Right renal pelvis (tissue), 4 donors: ENCODE measurements around the gene TPP1. TPM values are rescaled to one million over a fixed set of nuclear protein-coding genes. Genes with fewer than 3 reads are reported as not detected.

Source experiments
- DNase-seq, 4 donors: peaks; one replicate each; pipeline ENCODE4 v3.0.0-alpha.2; 2013; ENCODE audit warnings: low read depth in 4 of 4, low spot score in 3 of 4, missing footprints in 1 of 4
- polyA plus RNA-seq, 4 donors: library from polyadenylated mRNA; unstranded; fragments of 120-200 nt; gene quantifications; one replicate each; pipeline ENCODE4 v1.2.1, GENCODE V29; 2013; ENCODE audit not compliant: insufficient read length in 4 of 4

The TPP1 gene
- polyA plus RNA-seq, 4 donors = 123 to 144 (median 129) TPM

GRCh38 chr11:6613496-6613895 lies 5.7 kb downstream of the TPP1 start:
- no peak for DNase-seq

GRCh38 chr11:6612213-6613041 lies 6.8 kb downstream of the TPP1 start, which contains the start of gene TAF10:
Gene TAF10 (minus strand): TSS chr11:6612216. CDS start chr11:6612189, 27 bp downstream.
- peak; percentile 85 to 91 (median 89) for DNase-seq

- DNase-seq = no peak
Measured at GRCh38 chr11:6611963-6612212, 7.3 kb downstream of the TPP1 start.

- DNase-seq = no peak
Measured at GRCh38 chr11:6611092-6611962, 7.9 kb downstream of the TPP1 start.

- DNase-seq = no peak
Measured at GRCh38 chr11:6610591-6610990, 8.6 kb downstream of the TPP1 start.

GRCh38 chr11:6609502-6610015 lies 9.7 kb downstream of the TPP1 start:
- DNase-seq = no peak

- DNase-seq = no peak
Measured at GRCh38 chr11:6608726-6609501, 10.3 kb downstream of the TPP1 start.

GRCh38 chr11:6608011-6608410 lies 11.2 kb downstream of the TPP1 start:
- DNase-seq = no peak

- DNase-seq = no peak
Measured at GRCh38 chr11:6607190-6607795, 11.9 kb downstream of the TPP1 start.

GRCh38 chr11:6606471-6607189 lies 12.6 kb downstream of the TPP1 start:
- DNase-seq = peak in 3 of 4 donors; percentile 87 to 88 (median 87)

GRCh38 chr11:6604790-6605189 lies 14.4 kb downstream of the TPP1 start:
- no peak for DNase-seq

- DNase-seq = peak in 1 of 4 donors; percentile 56
Measured at GRCh38 chr11:6604081-6604626, 15.1 kb downstream of the TPP1 start.

- DNase-seq = peak; percentile 80 to 82 (median 80)
Measured at GRCh38 chr11:6603287-6604080, 15.7 kb downstream of the TPP1 start, which contains the start of the genes ILK and RRP8. Gene ILK (plus strand): TSS chr11:6603774. CDS start chr11:6604272, 498 bp downstream. Gene RRP8 (minus strand): TSS chr11:6603616. CDS start chr11:6603502, 114 bp downstream.

GRCh38 chr11:6602096-6602940 lies 16.9 kb downstream of the TPP1 start:
- no peak for DNase-seq

- DNase-seq = no peak
Measured at GRCh38 chr11:6601041-6601461, 18.2 kb downstream of the TPP1 start.

GRCh38 chr11:6599881-6600390 lies 19.3 kb downstream of the TPP1 start:
- DNase-seq = no peak

GRCh38 chr11:6599449-6599848 lies 19.8 kb downstream of the TPP1 start:
- DNase-seq = no peak
